HEK293 (cell line): ENCODE results near the gene SPATA25.

Source experiments
- EGR2 ChIP-seq: fragments of 450-650 bp; formaldehyde crosslinking; IDR thresholded peaks from 2 replicates; pipeline ENCODE4 v1.5.1; 2016; ENCODE audit warnings: low read depth, missing biosample characterization, missing genetic modification characterization
- ELK4 ChIP-seq: IDR thresholded peaks from 2 replicates; pipeline ENCODE4 v1.6.1; 2011; ENCODE audit warnings: mild to moderate bottlenecking, low read depth, low read length, borderline replicate concordance
- GLI2 ChIP-seq: fragments of 450-650 bp; formaldehyde crosslinking; IDR thresholded peaks from 2 replicates; pipeline ENCODE4; 2017; ENCODE audit warnings: missing biosample characterization, missing genetic modification characterization, low read depth, borderline replicate concordance
- KLF1 ChIP-seq: fragments of 450-650 bp; formaldehyde crosslinking; IDR thresholded peaks from 2 replicates; pipeline ENCODE4 v1.5.1; 2016; ENCODE audit warnings: missing biosample characterization, missing genetic modification characterization
- OSR2 ChIP-seq: fragments of 450-650 bp; formaldehyde crosslinking; IDR thresholded peaks from 2 replicates; pipeline ENCODE4 v1.5.1; 2016; ENCODE audit warnings: missing biosample characterization, missing genetic modification characterization
- OVOL3 ChIP-seq: fragments of 450-650 bp; formaldehyde crosslinking; IDR thresholded peaks from 2 replicates; pipeline ENCODE4 v1.5.1; 2016; ENCODE audit warnings: missing biosample characterization, missing genetic modification characterization
- PATZ1 ChIP-seq: fragments of 450-650 bp; formaldehyde crosslinking; IDR thresholded peaks from 2 replicates; pipeline ENCODE4 v1.5.1; 2016; ENCODE audit warnings: missing biosample characterization, missing genetic modification characterization
- PRDM1 ChIP-seq: fragments of 450-650 bp; formaldehyde crosslinking; IDR thresholded peaks from 2 replicates; pipeline ENCODE4; 2016; ENCODE audit warnings: missing biosample characterization, missing genetic modification characterization
- REST ChIP-seq: fragments of 450-650 bp; formaldehyde crosslinking; IDR thresholded peaks from 2 replicates; pipeline ENCODE4 v1.5.1; 2016; ENCODE audit warnings: missing biosample characterization, missing genetic modification characterization
- YY1 ChIP-seq: fragments of 450-650 bp; formaldehyde crosslinking; IDR thresholded peaks from 2 replicates; pipeline ENCODE4 v1.5.1; 2018; ENCODE audit warnings: missing biosample characterization, missing genetic modification characterization
- YY2 ChIP-seq: fragments of 450-650 bp; formaldehyde crosslinking; IDR thresholded peaks from 2 replicates; pipeline ENCODE4 v1.5.1; 2016; ENCODE audit warnings: missing biosample characterization, missing genetic modification characterization
- ZBTB8A ChIP-seq: fragments of 450-650 bp; formaldehyde crosslinking; IDR thresholded peaks from 2 replicates; pipeline ENCODE4 v1.5.1; 2016; ENCODE audit warnings: missing biosample characterization, missing genetic modification characterization
- ZFP69B ChIP-seq: fragments of 450-650 bp; formaldehyde crosslinking; IDR thresholded peaks from 2 replicates; pipeline ENCODE4 v1.5.1; 2016; ENCODE audit warnings: missing biosample characterization, missing genetic modification characterization
- ZNF112 ChIP-seq: fragments of 450-650 bp; formaldehyde crosslinking; IDR thresholded peaks from 2 replicates; pipeline ENCODE4 v1.5.0; 2017; ENCODE audit warnings: missing biosample characterization, missing genetic modification characterization
- ZNF148 ChIP-seq: fragments of 450-650 bp; formaldehyde crosslinking; IDR thresholded peaks from 2 replicates; pipeline ENCODE4 v1.5.0; 2017; ENCODE audit warnings: missing biosample characterization, missing genetic modification characterization, borderline replicate concordance
- ZNF16 ChIP-seq: fragments of 450-650 bp; formaldehyde crosslinking; IDR thresholded peaks from 2 replicates; pipeline ENCODE4 v1.5.1; 2016; ENCODE audit warnings: low read depth, missing biosample characterization, missing genetic modification characterization
- ZNF184 ChIP-seq: fragments of 450-650 bp; IDR thresholded peaks from 2 replicates; pipeline ENCODE4 v1.5.1; 2018; ENCODE audit warnings: missing biosample characterization, mild to moderate bottlenecking, missing genetic modification characterization
- ZNF211 ChIP-seq: fragments of 450-650 bp; formaldehyde crosslinking; IDR thresholded peaks from 2 replicates; pipeline ENCODE4 v1.5.1; 2016; ENCODE audit warnings: low read depth, missing biosample characterization, missing genetic modification characterization
- ZNF26 ChIP-seq: fragments of 450-650 bp; formaldehyde crosslinking; IDR thresholded peaks from 2 replicates; pipeline ENCODE4 v1.5.1; 2016; ENCODE audit warnings: missing biosample characterization, missing genetic modification characterization
- ZNF311 ChIP-seq: fragments of 450-650 bp; formaldehyde crosslinking; IDR thresholded peaks from 2 replicates; pipeline ENCODE4 v1.5.1; 2017; ENCODE audit warnings: missing biosample characterization, missing genetic modification characterization, borderline replicate concordance
- ZNF324 ChIP-seq: fragments of 450-650 bp; formaldehyde crosslinking; IDR thresholded peaks from 2 replicates; pipeline ENCODE4 v1.5.1; 2016; ENCODE audit warnings: missing biosample characterization, missing genetic modification characterization
- ZNF48 ChIP-seq: fragments of 450-650 bp; formaldehyde crosslinking; IDR thresholded peaks from 2 replicates; pipeline ENCODE4 v1.5.1; 2016; ENCODE audit warnings: missing biosample characterization, missing genetic modification characterization
- ZNF514 ChIP-seq: fragments of 450-650 bp; formaldehyde crosslinking; IDR thresholded peaks from 2 replicates; pipeline ENCODE4 v1.5.1; 2016; ENCODE audit warnings: missing biosample characterization, missing genetic modification characterization
- ZNF544 ChIP-seq: fragments of 450-650 bp; formaldehyde crosslinking; IDR thresholded peaks from 2 replicates; pipeline ENCODE4 v1.5.0; 2017; ENCODE audit warnings: missing biosample characterization, missing genetic modification characterization
- ZNF692 ChIP-seq: fragments of 450-650 bp; formaldehyde crosslinking; IDR thresholded peaks from 2 replicates; pipeline ENCODE4 v1.5.1; 2016; ENCODE audit warnings: missing biosample characterization, missing genetic modification characterization
- ZNF791 ChIP-seq: fragments of 450-650 bp; formaldehyde crosslinking; IDR thresholded peaks from 2 replicates; pipeline ENCODE4 v1.5.1; 2016; ENCODE audit warnings: missing biosample characterization, missing genetic modification characterization
- ZSCAN5A ChIP-seq: fragments of 450-650 bp; formaldehyde crosslinking; IDR thresholded peaks from 2 replicates; pipeline ENCODE4 v1.5.1; 2016; ENCODE audit warnings: missing biosample characterization, missing genetic modification characterization

Gene SPATA25

GRCh38 chr20:45860560-45861220 lies 26.7 kb downstream of the SPATA25 start (continued):
- TF ChIP-seq PATZ1 (tag by site-specific recombination): peak; percentile 45; the same call in 1 of the 2 replicates
- TF ChIP-seq ZNF211 (tag by site-specific recombination): no peak
- TF ChIP-seq ZNF16 (tag by site-specific recombination): no peak
- peak; percentile 74; the same call in 1 of the 2 replicates for TF ChIP-seq ZNF184 (tag by site-specific recombination)
- no peak for TF ChIP-seq GLI2 (tag by site-specific recombination)
- TF ChIP-seq ZSCAN5A (tag by site-specific recombination): 0 out of 2 replicates have a peak, but pooled peaks have one; percentile 25
- TF ChIP-seq ZNF324: no peak
- TF ChIP-seq ZNF311 (tag by site-specific recombination): no peak
- TF ChIP-seq ZNF544: no peak
- TF ChIP-seq KLF1 (tag by site-specific recombination): 0 out of 2 replicates have a peak, but pooled peaks have one; percentile 18
- TF ChIP-seq EGR2: no peak
- TF ChIP-seq ZNF514: no peak
- no peak for TF ChIP-seq OVOL3 (tag by site-specific recombination)
- TF ChIP-seq PRDM1 (tag by site-specific recombination): no peak
- peak; percentile 90 for TF ChIP-seq OSR2
- TF ChIP-seq ELK4: no peak
- no peak for TF ChIP-seq YY2 (tag by site-specific recombination)
- no peak for TF ChIP-seq ZNF148 (tag by site-specific recombination)
- TF ChIP-seq ZNF692: peak; percentile 87
- TF ChIP-seq ZFP69B (tag by site-specific recombination): peak; percentile 53
- no peak for TF ChIP-seq ZNF48 (tag by site-specific recombination)
- no peak for TF ChIP-seq YY1 (tag by site-specific recombination)
- TF ChIP-seq ZNF26 (tag by site-specific recombination): no peak
- TF ChIP-seq REST: no peak
- no peak for TF ChIP-seq ZNF791 (tag by site-specific recombination)
- no peak for TF ChIP-seq ZNF112 (tag by site-specific recombination)
- no peak for TF ChIP-seq ZBTB8A (tag by site-specific recombination)
